Stromal cell of bone marrow (primary cell): ENCODE data around the gene IKZF3.
"Not testable (repeated sequence)": the region's sequence is repeated elsewhere in the genome, so short reads cannot be mapped to it uniquely, and the experiment has no call there.

Experiments
- DNase-seq: peaks from one replicate; pipeline ENCODE4 v3.0.0-alpha.2; 2012; ENCODE audit warnings: low read depth

The IKZF3 gene

GRCh38 chr17:39716879-39717536, 147.1 kb downstream of the IKZF3 start:
- DNase-seq, result no peak

- DNase-seq, result no peak
Measured at GRCh38 chr17:39716073-39716818, 147.9 kb downstream of the IKZF3 start.

- no peak for DNase-seq
Measured at GRCh38 chr17:39715375-39716072, 148.6 kb downstream of the IKZF3 start.

- DNase-seq, result no peak
Measured at GRCh38 chr17:39714234-39714633, 149.9 kb downstream of the IKZF3 start.

GRCh38 chr17:39711851-39712250, 152.3 kb downstream of the IKZF3 start:
- DNase-seq, result no peak

GRCh38 chr17:39711071-39711470, 153.0 kb downstream of the IKZF3 start:
- DNase-seq, result not testable (repeated sequence)

- no peak for DNase-seq
Measured at GRCh38 chr17:39709998-39710964, 153.8 kb downstream of the IKZF3 start.

GRCh38 chr17:39709319-39709997, 154.7 kb downstream of the IKZF3 start:
- DNase-seq, result no peak
